AG04450 (cell line): ENCODE measurements around the gene SLC12A7. TPM values are rescaled to one million over a fixed set of nuclear protein-coding genes. Genes with fewer than 3 reads are reported as not detected.

Experiments used
- CTCF ChIA-PET: fragments of 300-600, 350-600 bp; formaldehyde crosslinking; extraction: SDS; loops from one replicate; lab custom pipeline; 2022; ENCODE audit warnings: antibody characterized with exemption, inconsistent platforms; lab: Charles Lee
- POLR2A ChIA-PET: fragments of 350-600 bp; formaldehyde crosslinking; extraction: SDS; loops from one replicate; lab custom pipeline; 2021; ENCODE audit warnings: antibody characterized with exemption, inconsistent platforms; lab: Yijun Ruan, JAX
- DNase-seq: peaks from one replicate; pipeline ENCODE4 v3.0.0-alpha.2; 2011; ENCODE audit warnings: low read depth, low spot score
- H3K27ac ChIP-seq: one replicate; pipeline ENCODE4 v1.5.1; 2012; ENCODE audit warnings: low read depth, low read length, control low read depth
- H3K27me3 ChIP-seq: one replicate; pipeline ENCODE4 v1.6.0; 2012; ENCODE audit warnings: low read length; ENCODE audit not compliant: control insufficient read depth, insufficient read depth
- H3K4me3 ChIP-seq: 2 replicates; pipeline ENCODE4 v1.5.1; 2011; ENCODE audit warnings: mild to moderate bottlenecking, low read depth, low read length, control low read depth
- H3K9me3 ChIP-seq: 2 replicates; pipeline ENCODE4 v1.5.1; 2012; ENCODE audit warnings: low read length; ENCODE audit not compliant: control insufficient read depth, insufficient read depth
- polyA plus RNA-seq: library from polyadenylated mRNA; depleted of rRNA; stranded (reverse); fragments of >200 nt; gene quantifications from 2 replicates; pipeline ENCODE4 v1.2.3, GENCODE V29; 2011
- TF ChIP-seq, protein P1 (sequence below): IDR thresholded peaks from 2 replicates; pipeline ENCODE4 v1.5.1; 2011; ENCODE audit warnings: low read depth, low read length, control low read depth, inconsistent platforms

The SLC12A7 gene
- polyA plus RNA-seq, 1 experiment = 0.56 TPM

DNA sequence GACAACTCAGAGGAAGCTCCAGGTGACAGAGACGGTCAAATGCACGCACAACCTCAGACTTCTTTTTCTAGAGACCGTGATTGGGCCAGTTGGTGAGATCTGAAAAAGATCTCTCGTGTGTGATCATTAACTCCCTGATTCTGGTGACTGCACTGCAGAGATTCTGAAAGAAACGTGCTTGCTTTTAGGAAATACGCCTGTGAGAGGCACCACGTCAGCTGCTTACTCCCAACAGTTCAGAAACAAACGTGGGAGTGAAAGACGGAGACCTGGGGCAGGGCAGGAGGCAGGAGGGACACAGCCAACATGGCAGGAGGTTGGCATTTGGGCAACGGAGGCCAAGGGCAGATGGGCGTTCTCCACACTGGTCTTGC is 15.9 kb downstream of the SLC12A7 start:
- Histone ChIP-seq H3K4me3 (no peak overlapping the region), H3K27me3 (peaks cover 5% of the 10 kb centered on the region), H3K9me3 (no peaks in the 10 kb centered on the region; the same call in 1 of the 2 replicates), H3K27ac (no peak overlapping the region)
- TF ChIP-seq, protein P1, sequence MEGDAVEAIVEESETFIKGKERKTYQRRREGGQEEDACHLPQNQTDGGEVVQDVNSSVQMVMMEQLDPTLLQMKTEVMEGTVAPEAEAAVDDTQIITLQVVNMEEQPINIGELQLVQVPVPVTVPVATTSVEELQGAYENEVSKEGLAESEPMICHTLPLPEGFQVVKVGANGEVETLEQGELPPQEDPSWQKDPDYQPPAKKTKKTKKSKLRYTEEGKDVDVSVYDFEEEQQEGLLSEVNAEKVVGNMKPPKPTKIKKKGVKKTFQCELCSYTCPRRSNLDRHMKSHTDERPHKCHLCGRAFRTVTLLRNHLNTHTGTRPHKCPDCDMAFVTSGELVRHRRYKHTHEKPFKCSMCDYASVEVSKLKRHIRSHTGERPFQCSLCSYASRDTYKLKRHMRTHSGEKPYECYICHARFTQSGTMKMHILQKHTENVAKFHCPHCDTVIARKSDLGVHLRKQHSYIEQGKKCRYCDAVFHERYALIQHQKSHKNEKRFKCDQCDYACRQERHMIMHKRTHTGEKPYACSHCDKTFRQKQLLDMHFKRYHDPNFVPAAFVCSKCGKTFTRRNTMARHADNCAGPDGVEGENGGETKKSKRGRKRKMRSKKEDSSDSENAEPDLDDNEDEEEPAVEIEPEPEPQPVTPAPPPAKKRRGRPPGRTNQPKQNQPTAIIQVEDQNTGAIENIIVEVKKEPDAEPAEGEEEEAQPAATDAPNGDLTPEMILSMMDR = no peak
- ChIA-PET POLR2A (no interaction called here), CTCF (no interaction called here)
- no peak for DNase-seq

DNA sequence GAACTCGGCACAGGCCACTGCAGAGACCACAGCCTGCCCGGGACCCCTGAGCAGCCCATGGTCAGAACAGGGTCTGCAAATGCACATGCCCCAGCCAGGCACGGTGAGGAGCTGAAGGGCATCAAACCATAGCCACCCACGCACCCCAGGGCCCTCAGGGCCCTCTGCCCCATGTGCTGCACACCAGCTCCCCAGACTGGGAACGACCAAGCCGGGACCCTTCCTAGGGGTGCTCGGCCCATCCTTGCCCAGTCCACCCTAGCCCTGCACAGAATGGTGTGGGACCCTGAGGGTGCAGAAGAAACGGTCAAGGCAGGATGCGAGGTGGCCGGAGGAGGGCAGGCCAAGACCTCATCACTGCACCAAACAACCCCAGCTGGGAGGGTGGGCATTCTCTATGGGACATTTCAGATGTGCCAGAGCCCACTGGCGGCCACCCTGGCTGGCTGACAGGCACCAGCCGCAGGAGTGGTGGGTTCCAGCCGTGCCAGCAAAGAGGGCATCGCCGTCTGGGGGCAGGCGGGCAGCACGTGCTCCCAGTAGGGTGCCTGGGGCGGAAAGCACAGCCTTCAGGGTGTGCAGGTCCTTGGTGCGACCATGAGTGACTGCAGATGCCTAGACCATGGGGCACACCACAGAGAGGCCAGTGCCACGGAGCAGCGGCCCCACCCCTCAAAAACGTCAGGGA is 16.4 kb downstream of the SLC12A7 start:
- POLR2A ChIA-PET = no interaction called here
- Histone ChIP-seq H3K9me3 (no peaks in the 10 kb centered on the region; the same call in 1 of the 2 replicates), H3K27me3 (peaks cover 2% of the 10 kb centered on the region), H3K27ac (no peak overlapping the region), H3K4me3 (no peak overlapping the region)
- no peak for DNase-seq
- TF ChIP-seq, protein P1 = no peak
- CTCF ChIA-PET = no interaction called here

DNA sequence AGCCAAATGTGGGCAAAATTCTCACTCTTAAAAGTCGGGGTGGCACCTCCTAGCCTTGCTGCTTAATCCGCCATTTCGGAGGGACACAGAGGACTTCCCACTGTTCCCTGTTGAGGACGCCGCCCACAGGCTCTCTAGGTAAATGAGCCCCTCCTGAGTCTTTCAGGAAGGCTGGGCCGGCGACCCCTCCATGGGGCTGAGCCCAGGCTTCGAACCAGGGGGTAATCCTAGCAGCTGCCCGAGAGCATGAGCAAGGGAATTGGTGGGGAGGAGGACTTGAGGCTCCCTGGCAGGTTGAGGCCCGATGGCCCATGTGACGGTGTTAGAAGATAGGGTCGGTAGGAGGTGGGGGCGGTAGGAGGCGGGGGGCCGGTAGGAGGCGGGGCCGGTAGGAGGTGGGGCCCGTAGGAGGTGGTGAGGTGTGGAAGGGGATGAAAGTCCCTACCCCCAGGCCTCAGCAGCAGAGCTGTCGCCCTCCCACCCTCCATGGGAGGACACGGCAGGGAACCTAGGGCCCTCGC is 17.1 kb downstream of the SLC12A7 start:
- Histone ChIP-seq H3K27ac (no peak overlapping the region), H3K27me3 (peaks cover 2% of the 10 kb centered on the region), H3K4me3 (no peak overlapping the region), H3K9me3 (no peaks in the 10 kb centered on the region; the same call in 1 of the 2 replicates)
- ChIA-PET POLR2A (no interaction called here), CTCF (no interaction called here)
- DNase-seq = no peak
- TF ChIP-seq, protein P1 = no peak

DNA sequence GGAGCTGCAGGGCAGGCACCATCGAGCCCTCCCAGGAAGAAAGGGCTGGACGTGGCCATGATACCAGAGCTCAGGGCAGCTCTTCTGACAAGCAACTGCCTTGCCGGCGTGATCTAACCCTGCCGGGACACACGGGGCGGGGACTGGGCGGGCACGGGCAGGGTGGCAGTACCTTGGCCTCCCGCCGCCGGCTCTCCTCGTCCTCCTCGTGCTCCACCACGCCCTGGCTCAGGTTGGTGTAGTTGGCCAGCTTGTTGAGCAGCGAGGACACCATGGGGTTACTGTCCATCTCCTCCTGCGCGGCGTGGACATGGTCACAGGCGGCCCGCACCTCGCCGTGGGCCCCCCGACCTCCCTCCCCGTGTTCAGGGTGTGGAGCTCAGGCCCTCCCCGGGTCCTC is 18.5 kb downstream of the SLC12A7 start:
- POLR2A ChIA-PET = no interaction called here
- CTCF ChIA-PET = no interaction called here
- H3K27ac ChIP-seq = no peak overlapping the region
- no peak overlapping the region for H3K4me3 ChIP-seq
- peaks cover 3% of the 10 kb centered on the region for H3K27me3 ChIP-seq
- DNase-seq = no peak
- TF ChIP-seq, protein P1 = no peak
- H3K9me3 ChIP-seq = peaks cover 6% of the 10 kb centered on the region; the same call in 1 of the 2 replicates

DNA sequence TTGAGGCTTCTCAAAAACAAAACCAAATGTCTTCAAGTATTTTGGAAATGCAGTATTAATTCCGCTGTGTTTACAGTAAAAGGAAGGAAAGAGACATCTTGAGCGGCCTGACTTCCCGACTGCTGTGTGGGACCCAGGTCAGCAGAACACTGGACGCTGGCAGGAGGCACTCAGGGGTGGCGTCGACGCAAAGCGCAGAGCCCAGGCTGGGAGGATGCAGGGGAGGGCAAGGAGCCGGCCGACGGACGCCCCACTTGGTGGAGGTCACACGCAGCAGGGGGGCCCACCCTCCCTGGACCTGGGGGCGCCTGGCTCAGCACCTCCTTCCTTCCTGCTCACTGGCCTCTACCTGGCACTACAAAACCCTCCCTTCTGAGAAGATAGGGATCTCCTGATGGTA is 19.7 kb downstream of the SLC12A7 start:
- no peak for DNase-seq
- no peak overlapping the region for H3K27ac ChIP-seq
- H3K27me3 ChIP-seq = peaks cover 3% of the 10 kb centered on the region
- ChIA-PET CTCF (no interaction called here), POLR2A (no interaction called here)
- H3K4me3 ChIP-seq = no peak overlapping the region
- H3K9me3 ChIP-seq = peaks cover 17% of the 10 kb centered on the region; the same call in 1 of the 2 replicates
- TF ChIP-seq, protein P1 = no peak
